ENCODE measurements around the gene UBB.
"Not testable (repeated sequence)": the region's sequence is repeated elsewhere in the genome, so short reads cannot be mapped to it uniquely, and the experiment has no call there.

Gene UBB

DNA sequence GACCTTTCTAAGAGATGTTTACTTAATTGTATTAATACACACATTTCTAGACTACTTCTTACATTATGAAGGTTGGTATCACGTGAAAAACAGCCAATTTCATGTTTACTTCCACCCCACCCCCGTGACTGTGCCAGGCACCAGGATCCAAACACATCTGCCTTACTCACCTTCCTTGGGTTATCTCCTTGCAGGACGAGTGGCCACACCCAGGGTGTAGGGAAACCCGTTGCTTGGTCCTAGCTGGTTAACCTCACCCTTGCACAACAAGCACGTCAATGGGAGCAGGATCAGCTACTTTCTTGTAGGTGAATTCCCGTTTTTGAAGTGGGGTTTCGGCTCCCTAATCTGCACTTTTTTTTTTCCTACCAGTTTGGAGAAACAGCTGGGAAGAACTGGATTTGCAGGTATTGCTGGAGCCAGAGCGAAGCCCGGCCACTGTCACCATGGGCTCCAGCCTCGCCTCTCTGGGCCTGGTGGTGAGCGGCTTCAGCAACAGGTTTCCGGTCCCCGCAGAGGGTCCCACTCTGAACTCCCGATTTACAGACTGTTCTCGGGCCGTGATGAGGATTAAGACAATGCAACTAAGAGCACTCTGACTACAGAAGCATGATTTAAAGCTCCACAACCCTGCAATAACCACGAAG lies 2.1 kb upstream of the UBB start:
- DNase-seq, result no peak

DNA sequence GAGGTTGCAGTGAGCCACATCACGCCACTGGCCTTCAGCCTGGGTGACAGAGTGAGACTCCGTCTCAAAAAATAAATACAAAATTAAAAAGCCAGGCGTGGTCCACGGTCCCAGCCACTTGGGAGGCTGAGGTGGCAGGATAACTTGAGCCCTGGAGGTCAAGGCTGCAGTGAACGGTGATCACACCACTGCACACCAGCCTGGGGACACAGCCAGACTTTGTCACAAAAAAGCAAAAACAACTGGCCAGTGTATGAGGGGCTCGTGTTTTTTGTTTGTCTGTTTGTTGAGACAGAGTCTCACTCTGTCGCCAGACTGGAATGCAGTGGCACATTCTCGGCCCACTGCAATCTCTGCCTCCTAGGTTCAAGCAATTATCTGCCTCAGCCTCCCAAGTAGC lies 1.2 kb upstream of the UBB start:
- no peak for DNase-seq

DNA sequence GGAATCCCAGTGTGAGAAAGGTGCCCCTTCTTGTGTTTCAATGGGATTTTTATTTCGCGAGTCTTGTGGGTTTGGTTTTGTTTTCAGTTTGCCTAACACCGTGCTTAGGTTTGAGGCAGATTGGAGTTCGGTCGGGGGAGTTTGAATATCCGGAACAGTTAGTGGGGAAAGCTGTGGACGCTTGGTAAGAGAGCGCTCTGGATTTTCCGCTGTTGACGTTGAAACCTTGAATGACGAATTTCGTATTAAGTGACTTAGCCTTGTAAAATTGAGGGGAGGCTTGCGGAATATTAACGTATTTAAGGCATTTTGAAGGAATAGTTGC lies 567 bp downstream of the UBB start:
- DNase-seq, result peak; percentile 22 to 26

DNA sequence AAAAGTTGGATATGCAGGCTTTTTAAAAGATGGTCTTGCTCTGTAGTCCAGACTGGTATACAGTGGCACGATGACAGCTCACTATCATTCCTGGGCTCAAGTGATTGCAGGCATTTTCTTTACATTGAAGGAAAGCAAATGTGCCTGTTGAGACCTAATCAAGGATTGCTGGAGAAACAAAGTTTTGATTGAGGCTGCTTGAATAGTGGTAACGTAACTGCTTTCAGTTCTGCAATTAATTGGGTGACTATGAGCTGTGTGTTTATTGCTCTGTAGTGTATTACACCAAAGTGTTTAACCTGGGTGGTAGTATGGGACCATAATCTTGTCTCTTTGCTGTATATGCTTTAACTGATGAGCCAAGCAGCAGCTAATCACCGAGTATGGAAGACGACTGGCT lies 2.3 kb downstream of the UBB start:
- DNase-seq, result no peak

DNA sequence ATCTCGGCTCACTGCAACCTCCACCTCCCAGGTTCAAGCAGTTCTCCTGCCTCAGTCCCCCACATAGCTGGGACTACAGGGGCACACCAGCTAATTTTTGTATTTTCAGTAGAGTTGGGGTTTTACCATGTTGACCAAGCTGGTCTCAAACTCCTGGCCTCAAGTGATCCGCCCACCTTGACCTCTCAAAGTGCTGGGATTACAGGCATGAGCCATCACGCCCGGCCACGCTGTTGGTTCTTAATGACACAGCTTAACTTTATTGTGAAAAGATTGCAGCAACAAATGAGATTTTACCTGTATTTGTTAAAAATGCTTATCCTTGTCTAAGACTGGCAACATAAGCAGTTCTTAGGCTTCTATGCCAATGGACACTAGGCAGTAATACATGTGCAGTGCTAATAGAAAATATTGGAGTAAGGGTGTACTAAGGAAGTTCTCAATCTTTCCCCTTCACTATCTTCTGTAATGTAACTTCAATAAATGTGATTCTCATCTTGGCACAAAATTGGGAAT lies 2.9 kb downstream of the UBB start:
- DNase-seq, result no peak

DNA sequence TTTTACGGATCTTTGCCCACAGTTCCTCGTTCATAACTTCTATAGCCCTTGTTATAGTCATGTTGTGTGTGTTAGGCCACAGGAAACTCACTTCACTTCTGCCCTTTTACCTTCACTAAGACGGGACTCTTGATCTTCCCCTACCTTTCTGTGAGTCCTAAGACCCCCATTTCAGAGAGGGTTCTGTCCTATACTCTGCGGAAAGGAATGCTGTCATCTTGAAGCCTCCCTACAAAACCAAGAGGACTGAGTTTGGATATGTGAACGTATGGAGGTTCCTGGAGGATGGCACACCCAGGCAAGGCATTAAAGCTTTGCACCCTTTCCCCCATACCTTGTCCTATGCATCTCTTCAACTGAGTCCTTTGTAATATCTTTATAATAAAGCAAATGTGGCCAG lies 3.7 kb downstream of the UBB start:
- DNase-seq, result no peak

DNA sequence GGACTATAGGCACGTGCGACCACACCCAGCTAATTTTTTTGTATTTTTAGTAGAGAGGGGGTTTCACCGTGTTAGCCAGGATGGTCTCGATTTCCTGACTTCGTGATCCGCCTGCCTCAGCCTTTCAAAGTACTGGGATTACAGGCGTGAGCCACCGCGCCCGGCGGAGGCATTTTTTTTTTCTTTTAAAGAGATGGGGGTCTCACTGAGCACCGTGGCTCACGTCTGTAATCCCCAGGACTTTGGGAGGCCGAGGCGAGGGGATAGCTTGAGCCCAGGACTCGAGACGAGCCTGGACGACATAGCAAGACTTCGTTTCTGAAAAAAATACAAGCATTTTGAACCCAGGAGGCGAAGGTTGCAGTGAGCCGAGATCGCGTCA lies 5.2 kb downstream of the UBB start:
- DNase-seq, result not testable (repeated sequence)

DNA sequence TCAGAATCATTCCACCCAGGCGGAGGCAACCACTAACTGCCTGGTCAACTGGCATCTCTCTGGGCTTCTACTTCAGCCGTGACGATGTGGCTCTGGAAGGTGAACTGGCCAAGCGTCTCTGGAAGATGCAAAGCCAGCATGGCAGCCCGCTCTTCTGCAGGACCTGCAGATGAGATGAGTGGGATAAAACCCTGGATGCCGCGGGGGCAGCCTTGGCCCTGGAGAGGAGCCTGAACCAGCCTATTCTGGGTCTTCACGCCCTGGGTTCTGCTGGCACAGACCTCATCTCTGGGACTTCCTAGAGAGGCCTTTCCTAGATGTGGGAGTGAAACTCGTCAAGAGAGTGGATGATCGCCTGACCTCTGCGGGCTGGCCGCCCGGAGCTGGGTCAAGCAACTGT lies 10.6 kb downstream of the UBB start:
- DNase-seq, result no peak

DNA sequence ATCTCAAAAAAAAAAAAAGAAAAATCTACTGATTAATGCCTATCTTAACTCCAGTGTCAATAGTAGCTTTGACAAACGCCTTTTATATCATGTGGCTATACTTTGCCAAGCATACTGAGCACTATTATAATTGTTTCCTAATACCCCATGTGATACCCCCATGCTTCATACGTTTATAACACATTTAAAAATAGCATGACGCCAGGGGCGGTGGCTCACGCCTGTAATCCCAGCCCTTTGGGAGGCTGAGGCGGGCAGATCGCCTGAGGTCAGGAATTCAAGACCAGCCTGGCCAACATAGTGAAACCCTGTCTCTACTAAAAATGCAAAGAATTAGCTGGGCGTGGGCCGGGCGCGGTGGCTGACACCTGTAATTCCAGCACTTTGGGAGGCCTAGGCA lies 11.6 kb downstream of the UBB start:
- DNase-seq, result not testable (repeated sequence)

DNA sequence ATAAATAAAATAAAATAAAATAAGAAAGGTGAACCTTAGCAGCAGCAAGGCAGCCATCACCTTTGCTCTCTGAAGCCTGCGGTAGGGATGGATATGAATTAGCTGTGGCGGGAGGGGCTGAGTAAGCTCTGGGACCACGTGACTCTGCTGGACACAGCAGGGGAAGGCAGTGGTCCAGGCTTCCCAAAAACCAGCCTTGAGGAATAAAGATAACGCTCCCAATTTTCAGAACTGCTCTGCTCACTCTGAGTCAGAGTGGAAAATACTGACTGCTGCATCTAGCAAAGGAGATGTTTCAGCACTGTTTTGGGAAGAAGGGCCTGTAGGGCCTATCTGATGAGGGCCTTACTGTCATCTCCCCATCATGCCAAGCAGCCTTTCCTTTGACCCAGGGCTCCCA lies 15.0 kb downstream of the UBB start:
- not testable (repeated sequence) for DNase-seq

DNA sequence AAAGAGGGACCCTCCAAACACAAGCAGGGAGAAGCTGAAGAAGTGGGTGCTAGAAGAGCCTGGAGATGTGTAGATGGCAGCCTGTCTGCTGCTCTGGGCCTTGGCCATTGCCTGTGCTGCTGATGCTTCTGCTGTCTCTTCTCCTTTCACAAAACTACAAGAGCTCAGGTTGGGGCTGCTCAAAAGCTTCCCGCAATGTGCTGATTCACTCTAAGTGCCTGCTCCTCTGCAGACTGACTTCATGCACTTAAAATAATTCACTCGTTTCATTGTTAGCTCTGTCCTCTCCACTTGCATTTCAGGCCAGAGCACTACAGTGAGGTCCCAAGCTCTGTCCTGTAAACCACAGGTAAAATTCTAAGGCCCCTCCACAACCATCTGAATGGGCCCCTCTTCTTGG lies 15.8 kb downstream of the UBB start:
- DNase-seq, result not testable (repeated sequence)

DNA sequence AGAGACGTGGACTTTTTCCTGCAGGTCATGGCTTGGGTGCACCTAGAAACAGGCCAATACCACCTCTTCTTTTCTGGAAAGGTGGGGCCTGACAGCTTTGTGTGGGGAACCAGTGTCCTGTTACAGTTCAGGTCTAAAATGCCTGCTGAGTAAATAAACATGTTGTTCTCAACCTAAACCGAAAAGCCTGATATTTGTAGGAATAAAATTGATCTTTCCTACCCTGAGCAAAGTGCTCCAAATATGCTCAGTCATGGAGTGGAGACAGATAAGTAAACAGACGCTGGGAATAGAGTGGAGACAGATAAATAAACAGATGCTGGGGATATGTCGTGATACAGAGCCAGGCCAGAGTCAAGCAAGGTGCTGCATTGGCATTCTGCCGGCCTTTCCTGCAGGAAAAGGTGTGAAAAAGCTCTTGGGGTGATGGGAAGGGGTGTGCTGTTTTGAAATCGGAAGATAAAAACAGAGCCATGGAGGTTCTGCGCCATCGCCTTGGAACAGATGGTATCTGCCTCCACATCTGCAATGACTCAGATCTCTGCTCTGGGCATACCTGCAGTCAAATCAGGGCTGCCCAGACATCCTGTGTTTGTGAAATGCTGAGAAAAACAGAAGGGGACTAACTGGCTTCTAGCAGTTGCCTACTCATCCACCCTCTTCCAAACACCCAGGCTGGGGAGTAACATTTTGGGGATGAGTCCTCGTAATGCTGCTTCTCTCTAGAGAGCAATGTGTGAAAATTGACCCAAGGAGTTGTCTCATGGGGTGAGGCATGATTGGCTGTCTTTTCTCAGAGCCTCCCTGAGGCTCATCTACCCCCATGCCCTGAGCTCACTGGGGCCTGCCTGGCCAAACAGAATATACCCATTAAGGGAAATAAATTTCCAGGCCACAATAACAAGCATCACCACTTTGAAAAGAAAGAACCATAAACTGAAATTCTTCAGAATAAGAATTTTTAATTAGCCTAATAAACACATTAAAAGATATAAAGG lies 17.7 kb downstream of the UBB start:
- no peak for DNase-seq

DNA sequence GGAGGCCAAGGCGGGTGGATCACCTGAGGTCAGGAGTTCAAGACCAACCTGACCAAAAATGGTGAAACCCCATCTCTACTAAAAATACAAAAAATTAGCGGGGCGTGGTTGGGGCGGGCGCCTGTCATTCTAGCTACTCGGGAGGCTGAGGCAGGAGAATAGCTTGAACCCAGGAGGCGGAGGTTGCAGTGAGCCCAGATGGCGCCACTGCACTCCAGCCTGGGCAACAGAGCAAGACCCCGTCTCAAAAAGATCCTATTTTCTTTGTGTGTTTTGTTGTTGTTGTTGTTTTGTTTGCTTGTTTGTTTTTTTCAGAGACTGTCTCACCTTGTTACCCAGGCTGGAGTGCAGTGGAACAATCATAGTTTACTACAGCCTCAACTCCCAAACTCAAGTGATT lies 23.0 kb downstream of the UBB start:
- DNase-seq, result not testable (repeated sequence)

DNA sequence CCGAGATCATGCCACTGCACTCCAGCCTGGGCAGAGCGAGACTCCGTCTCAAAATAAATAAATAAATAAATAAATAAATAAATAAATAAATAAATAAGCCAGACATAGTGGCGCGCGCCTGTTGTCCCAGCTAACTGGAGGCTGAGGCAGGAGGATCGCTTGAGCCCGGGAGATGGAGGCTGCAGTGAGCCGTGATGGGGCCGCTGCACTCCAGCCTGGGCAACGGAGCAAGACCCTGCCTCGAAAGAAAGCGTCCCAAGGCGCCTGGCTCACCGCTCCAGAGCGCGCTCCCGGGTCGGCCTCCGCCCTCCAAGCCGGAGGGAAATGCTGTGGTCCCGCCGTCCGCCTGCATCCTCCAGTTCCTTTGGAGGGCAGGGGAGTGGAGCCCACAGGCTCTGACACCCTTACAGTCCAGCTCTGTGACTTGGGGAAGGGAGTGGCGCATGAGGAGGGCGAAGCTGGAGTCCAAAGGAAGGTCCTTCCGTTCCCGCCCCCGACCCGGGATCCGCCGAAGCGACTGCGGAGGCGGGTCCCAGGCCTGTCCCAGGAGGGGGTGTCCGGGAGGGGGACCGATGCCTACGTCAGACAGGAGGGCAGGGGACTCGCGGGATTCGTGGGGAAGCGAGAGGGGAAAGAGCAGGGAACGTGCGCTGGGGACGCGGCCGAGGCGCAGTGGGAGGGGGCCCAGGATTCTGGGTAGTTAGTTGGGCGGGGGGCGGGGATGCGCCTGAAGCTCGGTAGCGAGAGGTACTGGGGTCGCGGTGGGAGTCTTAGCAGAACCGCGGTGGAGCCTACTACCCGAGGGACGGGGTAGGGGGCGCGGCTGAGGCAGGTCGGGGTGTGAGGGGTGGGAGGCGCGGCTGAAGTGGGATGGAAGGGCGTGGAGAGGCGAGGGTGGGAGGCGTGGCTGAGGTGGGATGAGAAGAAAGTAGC lies 26.1 kb downstream of the UBB start:
- no peak for DNase-seq

DNA sequence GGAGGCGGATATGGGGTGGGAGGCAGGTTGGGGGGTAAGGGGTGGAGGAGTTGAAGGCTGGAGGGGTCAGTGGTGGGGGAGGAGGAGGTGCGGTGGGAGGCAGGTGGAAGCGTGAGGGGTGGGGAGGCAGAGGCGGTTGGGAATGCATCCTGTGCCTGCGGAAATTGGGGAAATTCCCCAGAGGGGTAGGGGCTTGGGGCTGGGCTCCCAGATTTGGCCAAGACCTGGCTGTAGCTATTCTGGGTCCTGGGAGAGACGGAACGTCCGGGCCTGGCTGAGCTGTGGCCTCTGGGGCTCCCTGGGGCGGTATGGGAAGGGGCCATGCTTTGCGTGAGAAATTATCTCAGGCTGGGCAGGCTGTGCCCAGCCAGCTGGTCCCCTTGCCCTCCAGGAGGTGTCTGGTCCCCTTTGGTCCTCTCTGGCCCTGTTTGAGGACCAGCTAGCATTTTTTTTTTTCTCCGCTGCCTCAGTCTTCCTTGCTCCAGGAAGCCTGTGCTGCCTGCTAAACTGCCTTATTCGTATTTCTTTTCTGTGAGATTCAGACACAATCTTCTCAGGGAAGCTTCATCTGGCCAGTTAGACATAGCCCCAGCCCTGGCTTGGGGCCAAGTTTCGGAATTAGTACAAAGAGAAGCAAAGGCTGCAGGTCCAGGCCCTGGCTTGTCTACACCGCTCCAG lies 27.2 kb downstream of the UBB start:
- no peak for DNase-seq

DNA sequence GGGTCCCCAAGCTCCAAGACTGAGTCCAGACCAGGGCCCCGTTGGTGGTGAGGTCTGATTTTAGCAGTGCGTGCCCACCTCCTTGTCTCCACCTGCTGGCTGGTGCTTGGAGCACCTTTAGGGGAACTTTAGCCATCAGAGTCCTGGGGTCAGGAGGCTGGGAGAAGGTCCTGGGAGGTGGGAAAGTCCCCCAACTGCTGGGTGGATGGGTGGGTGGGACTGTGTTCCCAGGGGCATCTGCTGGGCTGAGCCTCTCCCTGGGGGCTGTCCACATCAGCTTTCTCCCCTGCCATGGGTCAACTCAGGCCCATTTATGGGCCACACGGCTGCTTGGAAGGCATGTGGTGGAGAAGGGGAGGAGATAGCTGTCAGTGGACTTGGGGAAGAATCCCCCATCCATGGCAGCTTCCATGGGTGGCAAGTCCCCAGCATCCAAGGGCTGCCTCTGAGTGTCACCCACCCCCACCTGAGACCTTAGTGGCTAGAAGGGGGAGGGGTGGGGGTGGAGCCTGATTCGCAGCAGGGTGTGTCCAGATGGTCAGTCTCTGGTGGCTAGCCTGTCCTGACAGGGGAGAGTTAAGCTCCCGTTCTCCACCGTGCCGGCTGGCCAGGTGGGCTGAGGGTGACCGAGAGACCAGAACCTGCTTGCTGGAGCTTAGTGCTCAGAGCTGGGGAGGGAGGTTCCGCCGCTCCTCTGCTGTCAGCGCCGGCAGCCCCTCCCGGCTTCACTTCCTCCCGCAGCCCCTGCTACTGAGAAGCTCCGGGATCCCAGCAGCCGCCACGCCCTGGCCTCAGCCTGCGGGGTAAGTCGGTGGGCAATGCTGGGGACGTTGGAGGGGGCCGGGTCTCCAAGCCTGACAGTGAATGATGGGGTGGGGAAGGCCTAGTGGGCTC lies 34.4 kb downstream of the UBB start, which contains the start of gene TRPV2:
Gene TRPV2 (plus strand): TSS at position 541 of the 894 bp plus-strand sequence. CDS start 2,098 bp downstream, outside the sequence.
- DNase-seq, result peak; percentile 38 to 39

DNA sequence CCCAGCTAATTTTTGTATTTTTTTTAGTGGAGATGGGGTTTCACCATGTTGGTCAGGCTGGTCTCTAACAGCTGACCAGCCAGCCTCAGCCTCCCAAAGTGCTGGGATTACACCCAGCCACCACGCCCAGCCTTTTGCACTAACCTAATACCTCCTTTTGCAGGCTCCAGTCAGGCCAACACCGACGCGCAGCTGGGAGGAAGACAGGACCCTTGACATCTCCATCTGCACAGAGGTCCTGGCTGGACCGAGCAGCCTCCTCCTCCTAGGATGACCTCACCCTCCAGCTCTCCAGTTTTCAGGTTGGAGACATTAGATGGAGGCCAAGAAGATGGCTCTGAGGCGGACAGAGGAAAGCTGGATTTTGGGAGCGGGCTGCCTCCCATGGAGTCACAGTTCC lies 36.5 kb downstream of the UBB start:
- no peak for DNase-seq

DNA sequence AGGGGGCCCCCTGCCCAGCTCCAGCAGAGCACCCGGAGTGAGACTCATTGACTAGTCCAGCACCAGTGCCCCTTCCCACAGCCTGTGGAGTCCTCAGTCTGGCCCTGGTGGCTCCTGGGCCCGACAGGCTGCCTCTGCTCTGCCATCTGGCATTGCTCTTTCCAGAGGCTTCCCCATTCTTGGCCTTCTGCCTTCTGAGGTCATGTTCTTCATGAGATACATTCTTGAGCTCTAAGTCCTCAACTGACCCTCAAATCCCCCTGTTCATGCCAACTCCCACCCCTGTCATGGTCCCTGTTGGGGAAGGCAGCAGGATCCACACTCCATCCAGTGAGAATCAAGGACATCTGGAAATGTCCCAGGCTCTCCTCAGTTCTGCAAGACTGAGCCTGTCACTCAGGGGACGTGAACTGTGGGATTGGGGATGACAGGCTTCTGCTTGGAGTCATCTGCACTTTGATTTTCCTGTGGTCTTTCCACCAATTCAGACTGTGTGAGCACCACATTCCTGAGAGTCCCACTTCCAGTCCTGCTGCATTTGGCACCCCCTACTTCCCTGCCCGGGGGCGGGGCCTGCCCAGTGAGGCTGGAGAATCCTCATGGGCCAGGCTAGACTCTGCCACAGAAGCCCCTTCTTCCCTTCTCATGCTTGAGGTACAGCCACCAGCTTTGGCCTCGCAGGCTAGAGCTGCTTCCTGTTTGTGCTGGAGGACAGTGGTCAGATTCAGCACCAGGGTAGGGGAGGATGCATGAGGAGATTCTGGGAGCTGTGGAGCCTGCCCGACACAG lies 37.2 kb downstream of the UBB start:
- DNase-seq, result no peak

DNA sequence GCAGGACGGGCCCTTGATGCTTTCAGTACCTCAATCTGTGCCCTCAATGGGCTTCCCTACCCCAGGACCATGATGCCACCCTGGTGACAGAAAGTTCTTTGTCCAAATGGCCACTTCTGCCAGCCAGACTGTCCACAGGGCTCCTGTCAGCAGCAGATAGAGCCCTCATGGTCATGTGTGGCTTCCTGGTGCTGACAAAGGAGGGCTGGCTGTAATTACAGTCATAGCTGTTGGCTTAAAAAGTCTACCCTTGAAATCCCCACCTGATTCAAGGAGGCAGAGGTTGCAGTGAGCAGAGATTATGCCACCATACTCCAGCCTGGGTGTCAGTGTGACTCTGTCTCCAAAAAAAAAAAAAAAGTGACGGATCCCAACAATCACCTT lies 37.8 kb downstream of the UBB start:
- DNase-seq, result no peak

Data from activated CD4-positive, alpha-beta T cell treated with anti-CD3 and anti-CD28 coated beads, Interleukin-2, amount 50 U/mL, for 4 hours (primary cell).